HG02981 (cell line): ENCODE results near the gene ANKRD55.
"Not testable (repeated sequence)": the region's sequence is repeated elsewhere in the genome, so short reads cannot be mapped to it uniquely, and the experiment has no call there.

Experiments used
- ATAC-seq: cut with Tn5 transposase; IDR thresholded peaks from one replicate; pipeline ENCODE4 v1.9.1; 2021; ENCODE audit warnings: mild to moderate bottlenecking, moderate library complexity; ENCODE audit not compliant: unreplicated experiment

ANKRD55 gene

DNA sequence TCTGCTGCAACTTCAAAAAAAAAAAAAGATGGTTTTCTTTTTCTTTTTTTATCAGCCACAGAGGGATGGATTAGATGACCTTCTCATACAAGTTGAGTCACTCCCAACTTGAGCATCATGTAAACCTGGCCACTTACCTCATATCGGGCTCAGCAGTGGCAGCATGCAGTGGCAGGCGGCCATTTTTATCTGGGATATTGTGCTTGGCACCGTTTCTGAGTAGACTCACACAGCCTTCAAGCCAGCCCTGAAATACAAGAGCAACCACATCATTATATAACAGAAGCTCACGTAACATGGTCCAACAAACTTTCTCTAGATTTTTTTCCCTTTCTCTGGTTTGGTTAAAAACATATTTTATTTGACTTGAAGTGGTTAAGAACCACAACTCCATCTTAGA lies 62.6 kb downstream of the ANKRD55 start:
- no peak for ATAC-seq

DNA sequence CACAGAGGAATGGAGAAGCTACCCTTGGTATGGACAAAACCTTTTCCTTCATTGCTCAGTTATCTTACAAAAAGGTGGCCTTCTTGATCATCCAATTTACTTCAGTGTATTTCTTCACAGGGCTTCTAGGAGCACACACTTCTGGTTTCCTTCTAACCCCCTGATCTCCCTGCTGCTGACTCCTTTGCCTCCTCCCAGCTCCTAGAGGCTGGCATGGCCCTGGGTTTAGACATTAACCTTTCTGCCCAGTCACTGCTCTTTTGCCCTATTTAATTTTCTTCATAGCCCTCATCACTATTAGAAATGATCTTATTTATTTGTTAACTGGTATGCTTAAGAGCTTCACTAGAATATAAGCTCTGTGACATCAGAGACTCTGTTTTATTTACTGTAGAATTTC lies 63.2 kb downstream of the ANKRD55 start:
- ATAC-seq, result no peak

DNA sequence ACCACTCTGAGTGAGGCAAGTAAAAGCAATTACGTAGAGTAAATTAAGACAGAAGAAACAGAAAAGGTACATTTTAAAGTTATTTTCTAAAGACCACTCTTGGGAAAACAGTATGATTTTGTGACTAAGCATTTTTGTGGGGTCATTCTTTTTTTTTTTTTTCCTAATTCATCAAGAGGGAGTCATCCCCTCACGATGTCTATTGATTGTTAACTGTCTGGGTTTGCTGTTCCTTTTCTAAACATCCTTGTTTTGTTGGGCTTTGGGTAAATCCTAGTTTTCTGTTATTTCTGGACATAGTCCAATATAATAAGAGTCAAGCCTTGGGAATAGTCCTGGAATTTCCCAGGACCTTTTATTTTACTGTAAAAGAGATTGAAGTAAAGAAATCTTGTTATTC lies 63.8 kb downstream of the ANKRD55 start:
- no peak for ATAC-seq

DNA sequence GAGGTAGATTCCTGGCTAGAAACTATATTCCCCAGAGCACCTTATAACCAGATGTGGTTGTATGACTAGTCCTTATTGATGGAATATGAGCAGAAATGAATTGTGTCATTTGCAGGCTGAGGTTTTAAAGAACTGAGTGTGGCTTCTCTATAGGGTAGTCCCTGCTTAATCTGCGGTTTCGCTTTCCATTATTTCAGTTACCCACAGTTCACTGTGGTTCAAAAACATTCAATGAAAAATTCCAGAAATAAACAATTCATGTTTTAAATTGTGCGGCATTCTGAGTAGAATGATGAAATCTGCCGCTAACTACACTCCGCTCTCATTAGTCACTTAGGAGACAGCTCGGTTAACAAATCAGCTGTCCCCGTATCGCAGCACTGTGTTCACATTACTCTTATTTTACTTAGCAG lies 65.1 kb downstream of the ANKRD55 start:
- ATAC-seq, result no peak

DNA sequence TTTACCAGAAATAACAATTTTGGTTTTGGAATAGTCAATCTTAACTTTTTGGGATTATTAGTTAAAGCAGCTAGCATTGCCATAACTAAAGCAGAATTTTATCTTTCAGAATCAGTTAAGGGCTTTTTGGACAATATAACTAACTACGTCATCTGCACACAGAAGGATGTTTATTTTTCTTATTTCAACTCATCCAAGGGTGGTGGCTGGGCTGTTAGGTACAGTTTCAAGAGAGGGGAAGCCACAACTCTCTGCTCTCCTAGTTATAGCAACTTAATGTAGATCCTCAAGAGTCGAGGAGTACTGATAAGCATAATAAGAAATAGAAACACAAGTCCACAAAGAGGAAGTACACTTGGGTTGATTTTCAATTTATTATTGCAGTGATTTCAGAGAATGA lies 65.6 kb downstream of the ANKRD55 start:
- ATAC-seq, result no peak

DNA sequence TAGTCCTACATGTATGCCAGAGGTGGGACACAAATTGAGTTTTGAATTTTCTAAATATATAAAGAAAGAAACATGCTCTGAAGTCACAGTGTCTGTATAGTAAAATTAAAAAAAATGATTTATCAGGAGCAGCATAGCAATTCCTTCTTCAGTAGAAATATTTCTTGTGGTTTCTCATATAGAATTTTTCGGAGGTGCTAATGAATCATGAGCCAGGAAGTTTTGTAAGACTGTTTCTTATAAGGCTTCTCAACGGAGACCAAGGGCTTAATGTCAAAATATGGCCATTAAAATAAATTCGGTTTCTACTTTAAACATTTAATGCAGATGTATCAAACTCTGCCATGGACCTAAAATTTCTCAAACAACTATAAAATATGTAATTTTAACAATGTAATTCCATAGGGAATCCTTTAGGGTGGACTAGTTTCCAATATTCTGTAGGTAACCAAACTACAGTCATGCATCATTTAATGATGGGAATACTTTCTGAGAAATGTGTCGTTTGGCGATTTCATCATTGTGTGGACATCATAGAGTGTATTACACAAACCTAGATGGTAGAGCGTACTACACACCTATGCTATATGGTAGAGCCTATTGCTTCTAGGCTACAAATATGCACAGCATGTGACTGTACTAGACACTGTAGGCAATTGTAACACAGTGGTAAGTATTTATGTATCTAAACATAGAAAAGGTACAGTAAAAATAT lies 66.3 kb downstream of the ANKRD55 start:
- no peak for ATAC-seq

DNA sequence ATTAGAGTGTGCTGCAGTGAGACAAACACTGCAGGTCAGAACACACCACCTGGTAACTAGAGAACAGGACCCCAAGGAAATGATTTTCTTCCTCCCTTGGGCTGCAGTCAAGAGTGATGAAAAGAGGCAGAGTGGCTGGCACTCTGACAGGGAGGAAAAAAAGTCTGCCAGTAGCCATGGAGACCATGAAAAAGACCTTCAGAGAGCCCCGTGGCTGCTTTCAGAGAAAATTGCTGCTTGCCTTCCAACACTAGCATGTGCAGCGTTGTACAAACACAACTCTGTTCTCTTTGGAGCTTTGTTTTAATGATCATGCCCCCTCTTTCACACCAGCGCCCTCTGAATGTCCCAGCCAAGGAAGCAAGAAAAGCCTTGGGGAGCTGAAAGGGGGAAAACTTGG lies 68.8 kb downstream of the ANKRD55 start:
- no peak for ATAC-seq

DNA sequence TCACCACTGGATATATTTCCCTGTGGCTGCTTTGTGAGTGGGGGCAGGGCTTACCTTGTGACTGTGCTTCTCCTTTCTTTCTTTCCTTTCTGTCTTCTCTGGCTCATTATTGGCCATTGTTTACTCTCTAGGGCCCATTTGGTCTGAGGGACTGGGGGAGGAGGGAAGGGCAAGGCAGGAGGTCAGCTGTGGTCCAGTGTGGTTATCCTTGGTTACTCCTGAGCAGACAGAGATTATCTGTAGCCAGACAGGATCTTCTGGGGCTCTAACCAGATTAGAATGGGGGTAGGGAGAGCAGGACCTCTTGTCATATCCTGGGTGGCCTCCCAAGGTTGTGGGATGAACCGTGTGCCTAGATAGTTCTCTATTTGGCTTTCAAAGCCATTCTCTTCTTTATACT lies 71.2 kb downstream of the ANKRD55 start:
- no peak for ATAC-seq

DNA sequence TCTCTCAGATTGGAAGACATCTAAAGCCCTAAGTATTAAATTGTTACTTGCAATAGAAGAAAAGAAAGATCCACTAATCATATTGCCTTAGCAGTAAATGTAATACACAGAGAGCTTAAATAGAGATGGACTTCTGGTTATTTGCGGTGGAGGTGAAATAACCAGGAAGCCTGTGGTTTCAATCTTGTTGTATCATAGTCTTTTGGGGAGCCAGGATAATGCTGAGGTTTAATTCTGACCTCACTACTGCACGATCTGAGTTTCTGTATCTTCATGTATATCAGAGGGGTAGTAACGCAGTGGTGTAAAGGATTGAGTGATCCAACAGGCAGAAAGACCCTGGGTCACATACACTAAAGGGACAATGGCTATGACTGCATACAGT lies 71.7 kb downstream of the ANKRD55 start:
- ATAC-seq, result no peak

DNA sequence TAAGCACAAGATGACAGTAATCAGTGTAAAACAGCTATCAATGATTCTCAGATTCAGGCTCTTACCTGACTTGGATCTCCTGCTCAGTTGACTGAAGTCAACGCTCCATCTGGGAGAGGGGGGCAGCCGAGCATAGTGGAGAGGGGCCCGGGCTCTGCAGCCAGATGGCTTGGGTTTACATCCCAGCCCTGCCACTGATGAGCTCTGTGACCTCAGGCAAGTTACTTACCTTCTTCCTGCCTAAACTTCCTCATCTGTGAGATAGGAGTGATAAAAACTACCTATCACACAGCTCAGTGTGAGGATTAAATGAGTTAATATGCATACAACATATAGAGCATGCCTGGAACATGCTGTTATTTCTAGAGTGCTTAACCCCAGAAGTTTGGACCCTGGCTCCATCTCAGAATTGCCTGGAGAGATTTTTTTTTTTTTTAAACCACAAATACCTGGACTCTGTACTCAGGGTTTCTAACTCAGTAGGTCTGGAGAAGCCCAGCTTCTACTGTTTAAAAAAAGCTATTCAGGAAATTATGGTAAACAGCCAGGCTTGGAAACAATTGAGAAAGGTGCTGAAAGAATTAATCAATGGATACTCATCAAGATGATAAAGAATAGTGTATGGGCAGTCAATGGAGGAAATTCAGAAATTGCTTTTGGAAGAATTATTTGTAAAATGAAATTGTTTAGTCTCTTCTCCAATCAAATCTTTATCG lies 72.2 kb downstream of the ANKRD55 start:
- no peak for ATAC-seq

DNA sequence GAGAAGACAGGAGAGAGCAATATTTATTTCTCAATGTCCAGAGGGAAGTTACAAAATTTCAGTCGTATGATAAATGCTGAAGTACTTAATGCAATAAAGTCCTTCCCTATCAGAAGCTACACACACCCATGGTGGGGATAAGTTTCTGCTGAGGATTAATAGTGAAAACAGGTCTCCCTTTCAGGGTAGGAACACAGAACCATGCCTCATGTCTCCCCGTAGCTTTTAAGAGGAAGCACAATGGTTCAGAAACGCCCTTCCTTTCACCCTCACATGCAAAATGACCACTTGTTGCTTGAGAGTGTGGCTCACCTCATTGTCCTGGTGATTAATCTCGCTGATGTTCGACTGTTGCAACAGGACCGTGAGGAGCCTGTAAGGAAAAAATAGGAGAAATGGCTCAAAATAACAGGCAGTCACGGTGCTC lies 73.6 kb downstream of the ANKRD55 start:
- ATAC-seq, result no peak

DNA sequence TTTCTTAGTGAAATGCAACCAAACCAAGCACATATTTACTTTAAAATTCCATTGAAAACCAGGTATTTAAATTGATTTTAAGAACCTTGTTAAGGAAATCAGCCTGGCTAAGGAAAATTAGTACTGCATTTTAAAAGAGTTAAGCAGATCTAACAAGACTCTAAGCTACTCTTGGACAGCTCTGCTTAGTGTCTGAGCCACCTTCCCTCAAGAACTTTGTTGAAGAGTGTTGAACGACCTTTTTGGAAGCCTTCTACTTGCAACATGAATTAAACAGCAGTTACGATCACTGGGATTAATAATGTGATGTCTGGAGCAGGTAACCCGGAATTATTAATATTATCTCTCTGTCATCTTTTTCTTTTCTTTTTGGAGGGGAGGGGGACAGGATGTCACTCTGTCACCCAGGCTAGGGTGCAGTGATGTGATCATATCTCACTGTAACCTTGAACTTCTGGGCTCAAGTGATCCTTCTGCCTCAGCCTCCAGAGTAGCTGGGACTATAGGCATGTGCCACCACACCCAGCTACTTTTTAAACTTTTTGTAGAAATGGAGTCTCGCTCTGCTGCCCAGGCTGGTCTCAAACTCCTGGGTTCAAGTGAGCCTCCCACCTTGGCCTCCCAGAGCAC lies 74.7 kb downstream of the ANKRD55 start:
- no peak for ATAC-seq

DNA sequence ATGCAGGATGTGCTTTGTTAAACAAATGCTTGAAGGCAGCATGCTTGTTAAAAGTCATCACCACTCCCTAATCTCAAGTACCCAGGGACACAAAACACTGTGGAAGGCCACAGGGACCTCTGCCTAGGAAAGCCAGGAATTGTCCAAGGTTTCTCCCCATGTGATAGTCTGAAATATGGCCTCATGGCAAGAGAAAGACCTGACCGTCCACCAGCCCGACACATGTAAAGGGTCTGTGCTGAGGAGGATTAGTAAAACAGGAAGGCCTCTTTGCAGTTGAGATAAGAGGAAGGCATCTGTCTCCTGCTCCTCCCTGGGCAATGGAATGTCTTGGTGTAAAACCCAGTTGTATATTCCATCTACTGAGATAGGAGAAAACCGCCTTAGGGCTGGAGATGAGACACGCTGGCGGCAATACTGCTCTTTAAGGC lies 75.9 kb downstream of the ANKRD55 start:
- not testable (repeated sequence) for ATAC-seq

DNA sequence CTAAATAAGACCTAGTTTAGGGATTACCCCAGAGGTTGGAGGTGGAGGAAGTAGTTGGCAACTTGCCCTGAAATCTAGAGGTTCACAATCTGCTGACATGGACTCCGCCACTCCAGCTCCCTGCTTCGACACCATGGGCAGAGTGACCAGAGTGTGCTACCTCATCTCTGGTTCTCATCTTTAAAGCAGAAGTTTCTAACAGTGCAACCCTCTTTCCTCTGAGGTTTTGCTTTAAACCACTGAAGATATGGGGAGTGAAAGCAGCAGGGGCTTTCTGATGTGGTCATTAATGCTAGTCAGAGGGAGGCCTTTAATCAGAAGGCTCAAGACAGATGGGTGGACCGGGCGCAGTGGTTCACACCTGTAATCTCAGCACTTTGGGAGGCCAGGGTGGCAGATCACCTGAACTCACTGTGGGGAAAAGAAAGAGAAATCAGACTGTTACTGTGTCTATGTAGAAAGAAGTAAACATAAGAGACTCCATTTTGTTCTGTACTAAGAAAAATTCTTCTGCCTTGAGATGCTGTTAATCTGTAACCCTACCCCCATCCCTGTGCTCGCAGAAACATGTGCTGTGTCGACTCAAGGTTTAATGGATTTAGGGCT lies 76.4 kb downstream of the ANKRD55 start:
- ATAC-seq, result peak; percentile 75

DNA sequence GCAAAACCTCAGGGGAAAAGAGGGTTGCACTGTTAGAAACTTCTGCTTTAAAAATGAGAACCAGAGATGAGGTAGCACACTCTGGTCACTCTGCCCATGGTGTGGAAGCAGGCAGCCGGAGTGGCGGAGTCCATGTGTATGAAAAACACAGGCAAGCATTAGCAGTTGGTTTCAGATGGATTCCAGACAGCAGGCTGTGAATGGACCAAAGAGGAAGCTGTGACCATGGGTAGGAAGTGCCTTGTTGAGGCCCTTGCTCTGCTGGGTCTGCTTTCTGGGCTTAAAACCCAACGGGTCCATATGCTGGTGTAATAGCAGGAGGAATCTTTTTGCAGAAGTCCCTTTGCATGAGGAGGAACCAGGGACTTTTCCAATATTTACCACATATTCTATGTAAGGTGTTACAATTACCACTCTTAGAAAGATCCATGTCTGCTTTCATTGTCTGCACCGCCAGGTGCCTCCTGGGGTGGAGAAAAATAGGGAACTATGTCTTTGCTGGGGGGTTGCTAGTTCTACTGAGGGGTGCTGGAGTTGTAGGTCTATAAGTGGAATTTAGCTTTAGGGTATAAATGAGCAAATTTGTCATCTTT lies 77.0 kb downstream of the ANKRD55 start:
- ATAC-seq, result peak; percentile 8

DNA sequence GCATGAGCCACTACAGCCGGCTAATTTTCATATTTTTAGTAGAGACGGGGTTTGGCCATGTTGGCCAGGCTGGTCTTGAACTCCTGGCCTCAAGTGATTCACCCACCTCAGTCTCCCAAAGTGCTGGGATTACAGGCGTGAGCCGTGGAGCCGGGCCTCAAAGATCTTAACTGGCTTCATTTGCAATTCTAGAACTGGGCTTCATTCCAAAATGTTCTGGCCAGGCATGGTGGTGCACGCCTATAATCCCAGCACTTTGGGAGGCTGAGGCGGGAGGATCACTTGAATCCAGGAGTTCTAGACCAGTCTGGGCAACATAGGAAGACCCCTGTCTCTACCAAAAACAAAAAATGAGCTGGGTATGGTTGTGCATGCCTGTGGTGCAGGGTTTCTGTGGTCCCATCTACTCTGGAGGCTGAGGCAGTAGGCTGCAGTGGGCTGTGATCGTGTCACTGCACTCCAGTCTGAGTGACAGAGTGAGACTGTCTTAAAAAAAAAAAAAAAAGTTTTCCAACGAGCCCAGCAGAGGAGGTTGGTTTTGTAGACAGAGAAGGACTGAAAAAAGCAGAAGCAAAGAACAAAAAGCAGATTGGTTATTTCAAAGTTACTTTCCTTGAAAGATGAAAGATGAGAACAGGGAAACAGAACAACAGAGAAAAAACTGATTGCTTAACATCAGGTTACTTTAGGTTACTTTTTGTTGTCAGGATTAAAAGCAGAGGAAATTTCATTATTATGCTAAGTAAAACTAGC lies 78.2 kb downstream of the ANKRD55 start:
- ATAC-seq, result no peak

DNA sequence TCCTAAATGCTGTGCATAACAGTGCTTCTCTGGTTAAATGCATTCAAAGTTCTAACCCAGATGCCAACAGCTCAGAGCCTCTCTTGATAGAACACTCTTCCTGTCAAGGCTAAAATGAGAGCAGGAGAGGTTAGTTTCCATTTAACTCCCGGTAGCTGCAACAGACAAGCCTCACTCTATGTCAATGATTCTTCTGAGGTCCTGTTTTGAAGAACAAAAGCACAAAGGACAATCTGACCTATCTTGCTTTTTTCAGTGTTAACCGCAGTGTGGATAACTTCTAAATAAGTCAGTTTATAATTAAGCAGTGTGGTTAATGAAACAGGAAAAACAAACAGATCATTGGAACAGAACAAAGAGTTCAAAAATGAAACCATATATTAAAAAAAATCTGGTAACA lies 80.7 kb downstream of the ANKRD55 start:
- no peak for ATAC-seq

DNA sequence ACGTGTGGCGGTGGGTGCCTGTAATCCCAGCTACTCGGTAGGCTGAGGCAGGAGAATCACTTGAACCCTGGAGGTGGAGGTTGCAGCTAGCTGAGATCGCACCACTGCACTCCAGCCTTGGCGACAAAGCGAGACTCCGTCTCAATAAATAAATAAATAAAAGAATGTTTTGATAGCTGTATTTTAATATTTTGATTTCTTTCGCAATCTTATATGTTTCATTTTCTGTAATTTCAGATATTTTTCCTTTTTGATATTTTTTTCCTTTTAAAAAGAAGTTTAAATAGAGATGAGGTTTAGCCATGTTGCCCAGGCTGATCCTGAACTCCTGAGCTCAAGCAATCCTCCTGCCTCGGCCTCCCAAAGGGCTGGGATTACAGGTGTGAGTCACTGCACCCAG lies 82.4 kb downstream of the ANKRD55 start:
- ATAC-seq, result not testable (repeated sequence)

DNA sequence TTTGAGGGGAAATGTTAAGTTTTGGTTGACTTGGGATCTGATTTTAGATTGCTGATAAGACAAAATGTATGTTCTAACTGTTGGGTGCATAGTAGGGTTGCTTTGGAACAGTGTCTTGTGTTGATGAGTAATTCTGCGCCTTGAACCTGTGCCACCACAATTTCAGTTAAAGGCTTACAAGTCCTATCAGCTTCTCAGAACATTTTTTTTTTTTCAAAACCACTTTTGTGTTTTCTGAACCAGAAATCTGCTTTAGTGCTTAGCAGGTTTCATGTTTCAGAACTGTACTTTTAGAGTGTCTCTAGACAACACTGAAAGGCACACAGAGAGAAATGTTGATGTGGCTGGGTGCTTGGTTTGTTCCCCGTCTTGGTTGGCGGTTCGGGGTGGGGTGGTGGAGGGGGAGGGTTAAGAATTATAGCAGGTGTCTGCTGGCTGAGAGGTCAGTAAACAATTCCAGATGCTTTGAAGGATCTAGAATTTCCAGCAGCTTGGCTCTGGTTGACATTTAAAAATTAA lies 84.6 kb downstream of the ANKRD55 start:
- peak; percentile 84 for ATAC-seq

DNA sequence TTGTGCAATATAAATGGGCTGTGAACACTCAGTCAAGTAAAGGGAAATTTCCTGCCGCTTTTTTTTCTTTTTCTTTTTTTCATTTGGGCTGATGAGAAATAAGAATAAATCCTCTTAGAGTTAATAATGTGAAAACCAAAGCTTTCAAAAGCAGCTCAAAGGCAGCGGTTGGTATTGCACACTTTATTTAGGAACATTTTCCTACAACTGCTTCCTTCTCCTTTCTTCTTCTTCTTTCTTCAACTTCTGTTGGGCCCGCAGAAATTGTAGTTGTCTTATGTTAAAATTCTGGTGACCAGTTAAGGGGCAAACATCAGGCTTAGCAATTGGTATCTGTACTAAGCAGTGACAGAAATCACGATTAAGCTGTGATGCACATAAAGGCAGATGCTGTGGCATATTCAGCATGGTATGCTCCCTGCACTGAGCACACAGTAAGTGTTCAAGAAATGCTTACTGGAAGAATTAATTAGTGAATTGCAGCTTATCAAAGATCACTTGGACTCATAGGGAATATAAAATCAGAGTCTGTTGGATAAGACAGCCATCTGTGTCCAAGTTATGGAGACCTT lies 85.4 kb downstream of the ANKRD55 start:
- ATAC-seq, result no peak
